Ishikawa (cell line): ENCODE data around the gene AAR2.

Source experiments
- CEBPB ChIP-seq: IDR thresholded peaks from 2 replicates; pipeline ENCODE4 v1.6.1; 2012
- YY1 ChIP-seq: IDR thresholded peaks from 2 replicates; pipeline ENCODE4 v1.6.1; 2012; ENCODE audit warnings: low read depth

DNA sequence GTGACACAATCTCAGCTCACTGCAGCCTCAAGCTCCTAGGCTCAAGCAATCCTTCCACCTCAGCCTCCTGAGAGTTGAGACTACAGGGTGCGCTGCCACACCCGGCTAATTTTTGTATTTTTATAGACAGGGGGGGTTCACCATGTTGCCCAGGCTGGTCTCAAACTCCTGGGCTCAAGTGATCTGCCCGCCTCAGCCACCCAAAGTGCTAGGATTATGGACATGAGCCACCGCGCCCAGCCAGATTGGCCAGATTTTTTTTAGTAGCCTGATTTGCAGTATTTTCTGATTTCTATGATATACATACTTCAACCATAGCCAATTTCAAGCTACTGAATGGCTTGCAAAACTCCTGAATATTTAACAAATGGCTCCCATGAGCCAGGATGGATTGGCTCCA lies 48.5 kb downstream of the AAR2 start:
- TF ChIP-seq CEBPB = no peak
- TF ChIP-seq YY1 = no peak
